HG03457 (cell line): ENCODE measurements around the gene UPK3A.
"Not testable (repeated sequence)": the region's sequence is repeated elsewhere in the genome, so short reads cannot be mapped to it uniquely, and the experiment has no call there.

Source experiments
- ATAC-seq: cut with Tn5 transposase; IDR thresholded peaks from one replicate; pipeline ENCODE4 v1.9.1; 2021; ENCODE audit warnings: moderate number of reproducible peaks; ENCODE audit not compliant: unreplicated experiment

The UPK3A gene

GRCh38 chr22:45278125-45278524 lies 6.6 kb upstream of the UPK3A start:
- ATAC-seq = no peak

GRCh38 chr22:45280587-45280980 lies 4.2 kb upstream of the UPK3A start:
- ATAC-seq = no peak

- no peak for ATAC-seq
These were observed 3.7 kb upstream of the UPK3A start for GRCh38 chr22:45281010-45281409.

GRCh38 chr22:45285263-45286058 lies 712 bp downstream of the UPK3A start:
- no peak for ATAC-seq

- no peak for ATAC-seq
These were observed 2.3 kb downstream of the UPK3A start for GRCh38 chr22:45286854-45287551.

- no peak for ATAC-seq
These were observed 5.7 kb downstream of the UPK3A start for GRCh38 chr22:45290410-45290936.

GRCh38 chr22:45291061-45291930 lies 6.5 kb downstream of the UPK3A start:
- ATAC-seq = no peak

- ATAC-seq = no peak
These were observed 7.2 kb downstream of the UPK3A start for GRCh38 chr22:45291931-45292290.

- no peak for ATAC-seq
These were observed 8.1 kb downstream of the UPK3A start for GRCh38 chr22:45292731-45293442.

GRCh38 chr22:45294030-45294429 lies 9.3 kb downstream of the UPK3A start:
- ATAC-seq = no peak

GRCh38 chr22:45295004-45295403 lies 10.3 kb downstream of the UPK3A start:
- ATAC-seq = not testable (repeated sequence)

GRCh38 chr22:45295492-45295891 lies 10.7 kb downstream of the UPK3A start:
- ATAC-seq = no peak

- ATAC-seq = no peak
These were observed 12.0 kb downstream of the UPK3A start for GRCh38 chr22:45296628-45297297.

- no peak for ATAC-seq
These were observed 14.3 kb downstream of the UPK3A start for GRCh38 chr22:45298934-45299505.

- ATAC-seq = no peak
These were observed 18.0 kb downstream of the UPK3A start for GRCh38 chr22:45302751-45303150.

- ATAC-seq = no peak
These were observed 18.4 kb downstream of the UPK3A start for GRCh38 chr22:45303181-45303580.

GRCh38 chr22:45304971-45305370 lies 20.2 kb downstream of the UPK3A start:
- no peak for ATAC-seq

GRCh38 chr22:45305456-45306075 lies 20.8 kb downstream of the UPK3A start:
- no peak for ATAC-seq

GRCh38 chr22:45306139-45306538 lies 21.4 kb downstream of the UPK3A start:
- no peak for ATAC-seq
